SK-N-SH treated with all-trans-retinoic acid at 6 μM for 48 hours (cell line): Measurements from ENCODE around the gene CALHM1.
"Not testable (repeated sequence)": the region's sequence is repeated elsewhere in the genome, so short reads cannot be mapped to it uniquely, and the experiment has no call there.

ENCODE experiments used
- ATAC-seq: fragments of 200-7000 bp; cut with Tn5 transposase; 3 replicates; pipeline ENCODE4 v1.9.1; 2020; ENCODE audit warnings: mild to moderate bottlenecking, moderate library complexity
- ARNTL ChIP-seq: fragments of 450-650 bp; formaldehyde crosslinking; IDR thresholded peaks from 2 replicates; pipeline ENCODE4 v1.5.0; 2020; ENCODE audit warnings: low read depth, mild to moderate bottlenecking, moderate library complexity, borderline replicate concordance
- CREB5 ChIP-seq: fragments of 250-450 bp; sonication (Bioruptor Pico); IDR thresholded peaks from 2 replicates; pipeline ENCODE4 v1.5.1; 2020; ENCODE audit warnings: low read depth, mild to moderate bottlenecking, moderate library complexity
- CSRNP3 ChIP-seq: fragments of 250-450 bp; sonication (Bioruptor Pico); IDR thresholded peaks from 2 replicates; pipeline ENCODE4 v1.5.1; 2021; ENCODE audit warnings: mild to moderate bottlenecking, moderate library complexity
- ESRRG ChIP-seq: fragments of 250-450 bp; sonication (Bioruptor Pico); IDR thresholded peaks from 2 replicates; pipeline ENCODE4 v1.6.1; 2021; ENCODE audit warnings: mild to moderate bottlenecking
- GLIS3 ChIP-seq: fragments of 250-450 bp; sonication (Bioruptor Pico); IDR thresholded peaks from 2 replicates; pipeline ENCODE4 v1.5.0; 2020; ENCODE audit warnings: mild to moderate bottlenecking, moderate library complexity
- ISL1 ChIP-seq: fragments of 250-450 bp; sonication (Bioruptor Pico); IDR thresholded peaks from 2 replicates; pipeline ENCODE4 v2.1.2; 2022; ENCODE audit warnings: mild to moderate bottlenecking, moderate library complexity
- PPARA ChIP-seq: fragments of 250-450 bp; sonication (Bioruptor Pico); IDR thresholded peaks from 2 replicates; pipeline ENCODE4 v1.5.0; 2020; ENCODE audit warnings: mild to moderate bottlenecking, borderline replicate concordance
- RARB ChIP-seq: fragments of 250-450 bp; sonication (Bioruptor Pico); IDR thresholded peaks from 2 replicates; pipeline ENCODE4 v1.8.0; 2021; ENCODE audit warnings: mild to moderate bottlenecking, moderate library complexity
- SNAI2 ChIP-seq: fragments of 250-450 bp; sonication (Bioruptor Pico); IDR thresholded peaks from 2 replicates; pipeline ENCODE4 v1.5.0; 2020; ENCODE audit warnings: mild to moderate bottlenecking, moderate library complexity
- TSHZ2 ChIP-seq: fragments of 250-450 bp; sonication (Bioruptor Pico); IDR thresholded peaks from 2 replicates; pipeline ENCODE4 v1.5.0; 2020; ENCODE audit warnings: mild to moderate bottlenecking, moderate library complexity

Gene CALHM1

GRCh38 chr10:103419101-103419500, 39.6 kb downstream of the CALHM1 start:
- ATAC-seq, result no peak
- TF ChIP-seq ISL1 (CRISPR knock-in tag) (no peak), CREB5 (CRISPR knock-in tag) (no peak), ARNTL (CRISPR knock-in tag) (no peak)

GRCh38 chr10:103417601-103418000, 41.1 kb downstream of the CALHM1 start:
- no peak for TF ChIP-seq SNAI2 (CRISPR knock-in tag)
- TF ChIP-seq RARB (CRISPR knock-in tag), result no peak
- TF ChIP-seq, all 23 proteins: peak for 0
- ATAC-seq, result no peak

GRCh38 chr10:103417148-103417469, 41.6 kb downstream of the CALHM1 start:
- not testable (repeated sequence) for ATAC-seq

GRCh38 chr10:103416436-103417147, 42.1 kb downstream of the CALHM1 start:
- no peak for TF ChIP-seq SNAI2 (CRISPR knock-in tag)
- TF ChIP-seq GLIS3, result no peak
- no peak for TF ChIP-seq ESRRG (CRISPR knock-in tag)
- peak; percentile 79 for ATAC-seq

GRCh38 chr10:103415581-103415980, 43.1 kb downstream of the CALHM1 start:
- ATAC-seq, result no peak
- TF ChIP-seq CSRNP3 (CRISPR knock-in tag) (no peak), PPARA (CRISPR knock-in tag) (no peak)

- no peak for ATAC-seq
- TF ChIP-seq TSHZ2 (no peak), ISL1 (CRISPR knock-in tag) (no peak)
Observed at GRCh38 chr10:103413564-103413963, 45.1 kb downstream of the CALHM1 start.
